ENCODE measurements around the gene ERP44.

The ERP44 gene

DNA sequence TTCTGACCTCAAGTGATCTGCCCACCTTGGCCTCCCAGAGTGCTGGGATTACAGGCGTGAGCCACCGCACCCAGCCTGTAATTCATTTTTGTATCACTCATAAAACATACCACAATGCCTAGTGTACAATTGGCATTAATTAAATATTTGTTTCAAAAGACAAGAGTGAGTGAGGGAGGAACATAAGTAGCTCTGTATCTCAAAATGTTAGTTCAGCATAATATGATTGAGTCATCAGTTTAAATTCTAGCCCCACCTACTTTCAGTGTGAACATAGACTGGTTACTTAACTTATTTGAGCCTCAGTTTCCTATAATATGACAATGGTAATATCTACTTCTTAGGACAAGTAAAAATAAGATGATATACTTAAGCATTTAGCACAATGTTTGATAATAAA is 27.1 kb upstream of the ERP44 start:
- Histone ChIP-seq H3K27me3 (ENCODE audit: low read depth, low read length) (no peaks in the 10 kb centered on the region), H3K36me3 (ENCODE audit: control insufficient read depth in 1 of 2, insufficient read depth in 2 of 2, low read length in 2 of 2) (peaks cover 3 to 9% of the 10 kb centered on the region in 2 donors), H3K4me1 (ENCODE audit: control insufficient read depth in 1 of 2, insufficient read depth in 2 of 2, low read length in 2 of 2) (no peaks in the 10 kb centered on the region), H3K9me3 (ENCODE audit: control insufficient read depth in 1 of 2, low read length in 2 of 2) (no peaks in the 10 kb centered on the region), H3K27ac (ENCODE audit: low read length) (no peak overlapping the region), H3K4me3 (ENCODE audit: low read depth in 1 of 2, low read length in 2 of 2) (no peak overlapping the region)

- Histone ChIP-seq H3K27ac (ENCODE audit: low read length) (no peak overlapping the region), H3K36me3 (ENCODE audit: control insufficient read depth in 1 of 2, insufficient read depth in 2 of 2, low read length in 2 of 2) (peaks cover 3 to 8% of the 10 kb centered on the region in 2 donors), H3K27me3 (ENCODE audit: low read depth, low read length) (no peaks in the 10 kb centered on the region), H3K4me3 (ENCODE audit: low read depth in 1 of 2, low read length in 2 of 2) (no peak overlapping the region), H3K9me3 (ENCODE audit: control insufficient read depth in 1 of 2, low read length in 2 of 2) (no peaks in the 10 kb centered on the region), H3K4me1 (ENCODE audit: control insufficient read depth in 1 of 2, insufficient read depth in 2 of 2, low read length in 2 of 2) (no peaks in the 10 kb centered on the region)
These were observed 26.4 kb upstream of the ERP44 start for GRCh38 chr9:100125236-100125635.

- Histone ChIP-seq H3K27ac (ENCODE audit: low read length) (no peak overlapping the region), H3K4me1 (ENCODE audit: control insufficient read depth in 1 of 2, insufficient read depth in 2 of 2, low read length in 2 of 2) (no peaks in the 10 kb centered on the region), H3K9me3 (ENCODE audit: control insufficient read depth in 1 of 2, low read length in 2 of 2) (no peaks in the 10 kb centered on the region), H3K36me3 (ENCODE audit: control insufficient read depth in 1 of 2, insufficient read depth in 2 of 2, low read length in 2 of 2) (no peaks in the 10 kb centered on the region), H3K4me3 (ENCODE audit: low read depth in 1 of 2, low read length in 2 of 2) (no peak overlapping the region), H3K27me3 (ENCODE audit: low read depth, low read length) (no peaks in the 10 kb centered on the region)
These were observed 21.5 kb upstream of the ERP44 start for GRCh38 chr9:100120286-100120685.

DNA sequence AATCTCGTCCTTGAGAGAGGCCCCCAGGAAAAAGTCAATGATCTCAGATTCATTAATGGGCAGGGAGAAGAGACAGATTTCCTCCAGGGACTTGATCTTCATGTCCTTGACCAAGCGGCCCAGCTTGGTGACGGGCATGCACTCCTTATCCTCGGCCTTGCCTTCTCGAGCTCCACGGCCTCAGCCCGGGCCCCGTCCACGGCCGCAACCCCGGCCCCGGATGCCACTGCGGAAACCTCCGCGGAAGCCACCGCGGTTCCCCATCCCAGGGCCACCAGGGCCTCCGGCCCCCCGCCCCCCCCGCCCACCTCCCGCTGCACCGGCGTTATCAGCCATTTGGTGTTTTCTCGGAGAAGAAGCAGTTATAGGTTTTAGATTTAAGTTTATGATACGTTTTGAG is 18.5 kb upstream of the ERP44 start:
- no peak overlapping the region for H3K4me3 ChIP-seq (ENCODE audit: low read depth in 1 of 2, low read length in 2 of 2)
- H3K27ac ChIP-seq (ENCODE audit: low read length), result no peak overlapping the region
- H3K36me3 ChIP-seq (ENCODE audit: control insufficient read depth in 1 of 2, insufficient read depth in 2 of 2, low read length in 2 of 2), result no peaks in the 10 kb centered on the region
- no peaks in the 10 kb centered on the region for H3K27me3 ChIP-seq (ENCODE audit: low read depth, low read length)
- no peaks in the 10 kb centered on the region for H3K4me1 ChIP-seq (ENCODE audit: control insufficient read depth in 1 of 2, insufficient read depth in 2 of 2, low read length in 2 of 2)
- no peaks in the 10 kb centered on the region for H3K9me3 ChIP-seq (ENCODE audit: control insufficient read depth in 1 of 2, low read length in 2 of 2)

- no peaks in the 10 kb centered on the region for H3K27me3 ChIP-seq (ENCODE audit: low read depth, low read length)
- H3K9me3 ChIP-seq (ENCODE audit: control insufficient read depth in 1 of 2, low read length in 2 of 2), result no peaks in the 10 kb centered on the region
- peaks cover 0 to 11% of the 10 kb centered on the region in 2 donors for H3K4me1 ChIP-seq (ENCODE audit: control insufficient read depth in 1 of 2, insufficient read depth in 2 of 2, low read length in 2 of 2)
- H3K36me3 ChIP-seq (ENCODE audit: control insufficient read depth in 1 of 2, insufficient read depth in 2 of 2, low read length in 2 of 2), result no peaks in the 10 kb centered on the region
- no peak overlapping the region for H3K4me3 ChIP-seq (ENCODE audit: low read depth in 1 of 2, low read length in 2 of 2)
- no peak overlapping the region for H3K27ac ChIP-seq (ENCODE audit: low read length)
These were observed 14.0 kb upstream of the ERP44 start for GRCh38 chr9:100112677-100113336.

DNA sequence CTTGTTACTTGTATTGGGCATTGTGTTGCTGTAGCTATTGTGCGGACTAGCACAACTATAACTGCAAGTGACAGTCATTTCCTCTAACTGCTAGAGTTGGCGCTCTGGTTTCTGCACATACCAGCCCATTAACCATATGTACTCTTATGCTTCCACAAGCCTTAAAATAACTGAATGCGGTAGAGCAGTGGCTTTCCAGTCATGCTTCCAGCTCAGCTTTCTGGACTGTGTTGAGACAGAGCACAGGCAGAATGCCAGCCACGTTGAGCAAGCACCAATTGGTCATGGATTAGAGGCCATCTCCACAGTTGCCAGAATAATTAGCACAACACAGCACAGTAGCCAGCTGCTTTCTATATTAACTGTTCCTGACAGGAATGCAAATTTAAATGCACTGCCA is 12.4 kb upstream of the ERP44 start:
- Histone ChIP-seq H3K9me3 (ENCODE audit: control insufficient read depth in 1 of 2, low read length in 2 of 2) (no peaks in the 10 kb centered on the region), H3K27me3 (ENCODE audit: low read depth, low read length) (no peaks in the 10 kb centered on the region), H3K36me3 (ENCODE audit: control insufficient read depth in 1 of 2, insufficient read depth in 2 of 2, low read length in 2 of 2) (peaks cover 6% of the 10 kb centered on the region in 2 donors), H3K4me3 (ENCODE audit: low read depth in 1 of 2, low read length in 2 of 2) (no peak overlapping the region), H3K27ac (ENCODE audit: low read length) (peak overlapping the region; percentile 34), H3K4me1 (ENCODE audit: control insufficient read depth in 1 of 2, insufficient read depth in 2 of 2, low read length in 2 of 2) (peaks cover 0 to 11% of the 10 kb centered on the region in 2 donors)

GRCh38 chr9:100108559-100108958 is 9.8 kb upstream of the ERP44 start:
- no peak overlapping the region for H3K27ac ChIP-seq (ENCODE audit: low read length)
- peaks cover 0 to 11% of the 10 kb centered on the region in 2 donors for H3K4me1 ChIP-seq (ENCODE audit: control insufficient read depth in 1 of 2, insufficient read depth in 2 of 2, low read length in 2 of 2)
- H3K4me3 ChIP-seq (ENCODE audit: low read depth in 1 of 2, low read length in 2 of 2), result no peak overlapping the region
- no peaks in the 10 kb centered on the region for H3K9me3 ChIP-seq (ENCODE audit: control insufficient read depth in 1 of 2, low read length in 2 of 2)
- peaks cover 18 to 26% of the 10 kb centered on the region in 2 donors for H3K36me3 ChIP-seq (ENCODE audit: control insufficient read depth in 1 of 2, insufficient read depth in 2 of 2, low read length in 2 of 2)
- no peaks in the 10 kb centered on the region for H3K27me3 ChIP-seq (ENCODE audit: low read depth, low read length)

- Histone ChIP-seq H3K27ac (ENCODE audit: low read length) (no peak overlapping the region), H3K36me3 (ENCODE audit: control insufficient read depth in 1 of 2, insufficient read depth in 2 of 2, low read length in 2 of 2) (peaks cover 18 to 26% of the 10 kb centered on the region in 2 donors)
These were observed 7.8 kb upstream of the ERP44 start for GRCh38 chr9:100106616-100107015.

GRCh38 chr9:100105861-100106260 is 7.1 kb upstream of the ERP44 start:
- Histone ChIP-seq H3K27ac (ENCODE audit: low read length) (no peak overlapping the region), H3K4me1 (ENCODE audit: control insufficient read depth in 1 of 2, insufficient read depth in 2 of 2, low read length in 2 of 2) (peaks cover 0 to 2% of the 10 kb centered on the region in 2 donors), H3K4me3 (ENCODE audit: low read depth in 1 of 2, low read length in 2 of 2) (no peak overlapping the region), H3K36me3 (ENCODE audit: control insufficient read depth in 1 of 2, insufficient read depth in 2 of 2, low read length in 2 of 2) (peaks cover 18 to 26% of the 10 kb centered on the region in 2 donors), H3K27me3 (ENCODE audit: low read depth, low read length) (no peaks in the 10 kb centered on the region), H3K9me3 (ENCODE audit: control insufficient read depth in 1 of 2, low read length in 2 of 2) (no peaks in the 10 kb centered on the region)

More at GRCh38 chr9:100106616-100107015, 7.8 kb upstream of the ERP44 start:
- H3K4me3 ChIP-seq (ENCODE audit: low read depth in 1 of 2, low read length in 2 of 2), result no peak overlapping the region
- H3K27me3 ChIP-seq (ENCODE audit: low read depth, low read length), result no peaks in the 10 kb centered on the region
- peaks cover 0 to 9% of the 10 kb centered on the region in 2 donors for H3K4me1 ChIP-seq (ENCODE audit: control insufficient read depth in 1 of 2, insufficient read depth in 2 of 2, low read length in 2 of 2)
- no peaks in the 10 kb centered on the region for H3K9me3 ChIP-seq (ENCODE audit: control insufficient read depth in 1 of 2, low read length in 2 of 2)

GRCh38 chr9:100104314-100104713 is 5.5 kb upstream of the ERP44 start:
- peaks cover 18 to 28% of the 10 kb centered on the region in 2 donors for H3K36me3 ChIP-seq (ENCODE audit: control insufficient read depth in 1 of 2, insufficient read depth in 2 of 2, low read length in 2 of 2)
- H3K27me3 ChIP-seq (ENCODE audit: low read depth, low read length), result no peaks in the 10 kb centered on the region

DNA sequence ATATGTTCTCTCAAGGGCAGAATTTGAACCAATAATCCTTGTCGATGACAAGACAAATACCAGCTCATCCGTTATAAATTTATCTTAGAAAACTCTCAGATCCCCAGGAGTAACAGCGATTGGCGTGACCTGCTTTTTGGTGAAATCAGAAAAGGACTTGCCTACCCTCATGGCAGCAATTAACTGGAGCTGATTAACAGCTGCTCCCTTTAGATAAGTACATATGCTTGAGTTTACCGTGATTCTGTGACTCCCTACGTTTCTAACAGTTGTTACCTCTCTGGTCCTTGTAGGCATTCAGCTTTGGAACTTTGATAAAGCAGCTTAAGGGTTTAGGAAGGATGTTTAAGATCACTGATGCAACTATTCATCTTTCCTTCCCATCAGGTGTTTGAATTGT is 2.8 kb upstream of the ERP44 start:
- H3K27me3 ChIP-seq (ENCODE audit: low read depth, low read length), result no peaks in the 10 kb centered on the region
- peaks cover 9 to 19% of the 10 kb centered on the region in 2 donors for H3K4me1 ChIP-seq (ENCODE audit: control insufficient read depth in 1 of 2, insufficient read depth in 2 of 2, low read length in 2 of 2)
- H3K9me3 ChIP-seq (ENCODE audit: control insufficient read depth in 1 of 2, low read length in 2 of 2), result no peaks in the 10 kb centered on the region
- H3K36me3 ChIP-seq (ENCODE audit: control insufficient read depth in 1 of 2, insufficient read depth in 2 of 2, low read length in 2 of 2), result peaks cover 16 to 29% of the 10 kb centered on the region in 2 donors
- H3K4me3 ChIP-seq (ENCODE audit: low read depth in 1 of 2, low read length in 2 of 2), result no peak overlapping the region
- no peak overlapping the region for H3K27ac ChIP-seq (ENCODE audit: low read length)

More at GRCh38 chr9:100104314-100104713, 5.5 kb upstream of the ERP44 start:
- H3K9me3 ChIP-seq (ENCODE audit: control insufficient read depth in 1 of 2, low read length in 2 of 2), result no peaks in the 10 kb centered on the region
- no peak overlapping the region for H3K4me3 ChIP-seq (ENCODE audit: low read depth in 1 of 2, low read length in 2 of 2)
- H3K27ac ChIP-seq (ENCODE audit: low read length), result no peak overlapping the region
- H3K4me1 ChIP-seq (ENCODE audit: control insufficient read depth in 1 of 2, insufficient read depth in 2 of 2, low read length in 2 of 2), result peaks cover 0 to 3% of the 10 kb centered on the region in 2 donors

DNA sequence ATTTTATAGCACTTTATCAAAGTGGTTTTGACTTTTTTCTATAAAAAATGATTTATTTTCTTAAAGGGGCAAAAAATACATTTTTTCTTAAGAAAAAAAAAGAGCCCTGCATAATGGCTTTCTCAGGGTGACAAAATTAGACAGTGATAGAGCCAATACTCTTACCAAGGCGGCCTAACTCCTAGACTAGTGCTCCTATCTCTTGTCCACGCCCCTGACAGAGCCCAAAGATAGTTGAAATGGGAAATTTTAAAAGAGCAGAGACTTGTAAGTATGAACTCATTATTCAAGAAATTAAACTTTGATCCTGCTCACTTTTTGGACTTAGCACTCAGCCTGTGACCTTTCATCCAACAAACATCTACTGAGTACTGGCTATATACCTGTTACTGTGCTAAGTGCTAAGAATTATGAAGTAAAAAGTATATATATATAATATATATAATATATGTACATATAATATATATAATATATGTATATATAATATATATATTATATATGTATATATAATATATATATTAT is 1.4 kb upstream of the ERP44 start:
- H3K4me3 ChIP-seq (ENCODE audit: low read depth in 1 of 2, low read length in 2 of 2), result peak overlapping the region; percentile 93 to 99
- no peaks in the 10 kb centered on the region for H3K9me3 ChIP-seq (ENCODE audit: control insufficient read depth in 1 of 2, low read length in 2 of 2)
- peaks cover 6 to 15% of the 10 kb centered on the region in 2 donors for H3K36me3 ChIP-seq (ENCODE audit: control insufficient read depth in 1 of 2, insufficient read depth in 2 of 2, low read length in 2 of 2)
- peak overlapping the region; percentile 82 for H3K27ac ChIP-seq (ENCODE audit: low read length)
- H3K4me1 ChIP-seq (ENCODE audit: control insufficient read depth in 1 of 2, insufficient read depth in 2 of 2, low read length in 2 of 2), result peaks cover 9 to 23% of the 10 kb centered on the region in 2 donors
- H3K27me3 ChIP-seq (ENCODE audit: low read depth, low read length), result no peaks in the 10 kb centered on the region
